HG03442 (cell line): ENCODE data around the gene SLC2A10.
A peak's percentile ranks its signal among the peaks of the same experiment; 100 is the strongest.

Source experiments
- ATAC-seq: cut with Tn5 transposase; IDR thresholded peaks from one replicate; pipeline ENCODE4 v1.9.1; 2021; ENCODE audit warnings: mild to moderate bottlenecking, moderate library complexity; ENCODE audit not compliant: unreplicated experiment

Gene SLC2A10

DNA sequence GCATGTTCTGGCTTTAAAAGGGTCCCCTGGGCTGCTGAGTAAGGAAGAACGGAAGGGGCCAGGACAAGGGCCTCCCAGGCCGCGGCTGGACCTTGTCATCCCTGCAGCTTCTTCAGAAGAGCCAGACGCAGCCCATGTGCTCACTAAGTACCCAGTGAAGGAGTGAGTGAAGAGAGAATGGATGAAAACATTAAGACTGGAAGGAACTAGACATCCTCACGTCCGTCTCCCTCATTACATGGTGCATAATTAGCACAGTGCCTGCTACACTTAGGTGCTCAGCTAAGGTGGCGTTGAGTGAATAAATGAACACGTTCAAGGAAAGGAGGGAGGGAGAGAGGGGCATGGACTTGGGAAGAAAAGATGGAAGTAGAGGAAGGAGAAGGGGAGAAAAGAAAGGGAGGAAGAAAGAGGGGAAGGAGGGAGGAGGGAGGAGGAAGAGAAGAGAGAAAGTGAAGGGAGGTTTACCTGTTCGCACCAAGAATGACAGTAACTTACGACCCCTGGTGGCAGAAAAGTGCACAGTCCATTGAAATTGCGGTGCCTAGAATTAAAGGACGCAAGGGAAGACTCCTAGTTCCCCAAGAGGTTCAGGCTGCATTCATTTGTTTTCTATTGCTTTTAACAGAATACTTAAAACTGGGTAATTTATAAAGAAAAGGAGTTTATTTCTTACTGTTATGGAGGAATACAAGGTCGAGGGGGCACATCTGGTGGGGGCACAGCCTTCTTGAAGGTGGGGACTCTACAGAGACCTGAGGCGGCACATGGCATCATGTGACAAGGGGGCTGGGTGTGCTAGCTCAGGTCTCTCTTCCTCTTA lies 28.2 kb upstream of the SLC2A10 start:
- ATAC-seq, result no peak

GRCh38 chr20:46682063-46682821 lies 27.2 kb upstream of the SLC2A10 start:
- ATAC-seq, result no peak

DNA sequence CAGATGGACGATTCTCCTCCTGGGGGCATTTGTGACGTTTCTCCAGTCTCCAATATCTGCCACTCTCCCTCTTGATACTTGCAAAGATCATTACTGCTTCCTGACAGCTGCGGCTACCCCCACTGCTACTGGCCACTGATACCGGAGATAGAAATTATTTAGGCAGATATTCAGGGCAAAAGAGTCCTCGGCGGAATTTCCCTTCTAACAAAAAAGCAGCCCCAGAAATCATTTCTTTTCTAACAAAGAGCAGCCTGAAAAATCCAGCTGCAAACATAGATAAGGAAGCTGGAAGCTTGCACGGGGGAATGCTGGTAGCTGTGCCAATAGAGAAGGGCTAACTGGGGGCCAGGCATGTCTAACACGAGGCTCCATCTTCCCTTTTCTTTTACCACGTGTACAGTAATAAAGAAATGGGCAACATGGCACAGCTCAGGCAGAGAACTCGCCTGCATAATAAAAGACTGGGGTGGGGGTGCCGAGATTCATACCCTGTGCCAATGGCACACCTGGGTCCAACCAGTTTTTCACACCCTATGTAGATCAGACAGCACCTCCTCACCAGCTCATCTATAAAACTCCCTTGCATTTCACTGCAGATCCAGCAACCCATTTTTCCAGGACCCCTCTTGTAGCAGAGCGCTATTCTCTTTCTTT lies 26.3 kb upstream of the SLC2A10 start:
- no peak for ATAC-seq

GRCh38 chr20:46683668-46683938 lies 25.8 kb upstream of the SLC2A10 start:
- no peak for ATAC-seq

DNA sequence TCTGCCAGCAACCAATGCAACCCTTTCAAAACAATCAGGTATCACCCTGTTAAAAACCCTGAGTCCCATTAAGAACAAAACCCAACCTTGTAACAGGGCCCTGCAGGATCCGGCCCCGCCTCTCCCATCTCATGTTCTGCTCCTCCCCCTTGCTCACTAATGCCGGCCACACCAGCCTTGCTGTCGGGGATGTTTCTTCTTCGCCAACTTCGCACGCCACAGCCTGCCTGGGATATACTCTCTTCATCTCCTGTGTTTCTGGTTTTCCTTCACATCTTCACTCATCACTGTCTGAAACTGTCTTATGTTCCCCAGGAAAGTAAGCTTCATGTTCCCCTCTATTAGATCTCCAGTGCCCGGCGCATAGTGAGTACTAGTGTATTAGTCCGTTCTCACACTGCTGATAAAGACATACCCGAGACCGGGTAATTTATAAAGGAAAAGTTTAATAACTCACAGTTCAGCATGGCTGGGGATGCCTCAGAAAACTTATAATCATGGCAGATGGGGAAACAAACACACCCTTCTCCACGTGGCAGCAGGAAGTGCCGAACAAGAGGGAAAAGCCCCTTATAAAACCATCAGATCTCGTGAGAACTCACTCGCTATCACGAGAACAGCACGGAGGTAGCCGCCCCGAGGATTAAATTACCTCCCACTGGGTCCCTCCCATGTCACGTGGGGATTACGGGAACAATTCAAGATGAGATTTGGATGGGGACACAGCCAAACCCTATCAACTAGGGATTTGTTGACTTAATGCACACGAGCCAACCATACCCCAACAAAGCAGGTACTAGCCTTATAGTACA lies 25.3 kb upstream of the SLC2A10 start:
- no peak for ATAC-seq

- ATAC-seq, result no peak
Observed at GRCh38 chr20:46688151-46689081, 21.0 kb upstream of the SLC2A10 start.

- ATAC-seq, result peak; percentile 95
Observed at GRCh38 chr20:46689082-46689753, 20.2 kb upstream of the SLC2A10 start, which contains the start of gene TP53RK. Gene TP53RK, minus strand, starts transcription at chr20:46689444. Its CDS starts 30 bp downstream, at chr20:46689414.

DNA sequence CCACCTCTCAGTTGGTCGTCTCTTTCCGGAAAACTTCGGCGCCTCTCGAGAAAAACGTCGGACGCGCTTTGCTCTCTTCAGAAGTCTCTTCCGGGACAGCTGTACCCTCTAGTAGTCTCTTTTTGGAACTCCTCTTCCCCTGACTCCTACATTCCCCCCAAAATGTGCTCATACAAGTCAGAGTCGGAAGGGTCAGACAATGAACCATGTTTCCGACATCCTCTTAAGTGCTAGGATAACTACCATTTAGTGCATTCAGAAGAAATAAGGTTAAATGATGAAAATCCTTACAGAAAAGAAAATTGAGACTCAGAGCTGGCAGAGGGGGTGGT lies 19.7 kb upstream of the SLC2A10 start:
- ATAC-seq, result no peak

GRCh38 chr20:46690219-46691106 lies 19.0 kb upstream of the SLC2A10 start:
- ATAC-seq, result no peak

GRCh38 chr20:46691196-46691595 lies 18.3 kb upstream of the SLC2A10 start:
- no peak for ATAC-seq

GRCh38 chr20:46694484-46694883 lies 15.0 kb upstream of the SLC2A10 start:
- no peak for ATAC-seq

DNA sequence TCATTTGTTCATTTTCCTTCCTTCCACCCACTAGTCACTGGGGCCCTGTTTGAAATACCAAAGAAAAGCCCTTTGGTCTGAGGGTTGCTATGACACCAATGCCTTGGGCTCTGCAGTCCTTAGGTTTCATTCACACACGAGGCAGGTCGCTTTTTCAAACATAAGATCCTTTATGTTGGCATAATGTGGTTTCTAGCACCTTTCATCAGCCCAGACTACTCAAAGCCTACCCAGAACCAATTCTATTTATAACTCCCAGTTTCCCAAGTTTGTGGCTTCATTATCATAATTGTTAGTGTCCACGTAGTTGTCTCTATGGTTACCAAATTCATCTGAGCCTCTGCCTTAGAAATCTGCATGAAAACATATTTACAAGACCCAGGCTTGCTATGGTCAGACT lies 13.6 kb upstream of the SLC2A10 start:
- ATAC-seq, result no peak

- ATAC-seq, result no peak
Observed at GRCh38 chr20:46696791-46697279, 12.6 kb upstream of the SLC2A10 start.

DNA sequence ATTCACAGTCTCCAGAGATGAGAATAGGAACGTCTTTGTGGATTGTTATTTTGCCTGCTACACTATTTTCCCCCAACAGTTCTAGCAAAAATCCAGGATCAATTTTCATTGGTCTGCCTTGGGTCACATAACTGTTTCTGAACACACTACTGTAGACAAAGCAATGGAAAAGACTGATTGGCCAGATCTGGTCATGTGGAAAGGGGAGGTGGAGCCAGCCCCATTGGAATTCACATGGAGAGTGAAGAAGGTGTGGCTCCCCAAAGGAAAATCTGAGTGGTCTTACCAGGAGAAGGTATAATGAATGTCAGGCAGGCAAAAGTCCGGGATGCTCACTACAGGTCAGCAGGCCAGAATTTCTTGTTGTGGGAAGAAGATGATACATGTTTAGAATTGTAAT lies 10.7 kb upstream of the SLC2A10 start:
- ATAC-seq, result no peak

DNA sequence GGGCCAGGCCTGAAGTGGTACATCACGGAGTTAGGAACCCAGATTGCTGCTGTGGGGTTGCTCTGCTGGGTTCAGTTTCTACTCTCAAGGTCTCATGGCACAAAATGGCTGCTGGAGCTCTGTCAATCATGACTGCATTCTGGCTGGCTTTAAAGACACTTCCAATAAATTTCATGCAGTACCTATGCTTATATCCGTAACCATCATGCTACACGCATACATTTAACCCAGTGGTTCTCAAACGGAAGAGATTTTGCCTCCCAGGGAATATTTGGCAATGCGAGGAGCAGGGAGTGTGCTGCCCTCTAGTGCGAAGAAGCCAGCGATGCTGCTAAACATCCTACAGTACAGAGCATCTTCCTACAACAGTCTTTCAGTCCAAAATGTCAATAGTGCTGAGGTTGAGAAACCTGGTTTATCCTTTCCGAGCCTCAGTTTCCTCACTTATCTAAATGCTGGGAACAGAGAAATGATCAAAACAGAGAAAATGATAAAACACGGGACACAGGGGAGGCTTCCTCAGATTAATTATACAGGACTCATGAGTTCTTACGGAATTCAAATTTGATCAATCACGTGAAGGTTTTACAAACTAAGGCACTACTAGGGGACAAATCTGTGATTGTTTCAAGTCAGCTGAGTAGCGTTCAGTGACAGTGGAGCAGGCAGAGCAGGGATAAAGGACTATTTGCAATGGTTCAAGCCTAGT lies 9.6 kb upstream of the SLC2A10 start:
- ATAC-seq, result no peak

GRCh38 chr20:46700481-46700880 lies 9.0 kb upstream of the SLC2A10 start:
- ATAC-seq, result no peak

- ATAC-seq, result no peak
Observed at GRCh38 chr20:46701057-46701456, 8.4 kb upstream of the SLC2A10 start.

DNA sequence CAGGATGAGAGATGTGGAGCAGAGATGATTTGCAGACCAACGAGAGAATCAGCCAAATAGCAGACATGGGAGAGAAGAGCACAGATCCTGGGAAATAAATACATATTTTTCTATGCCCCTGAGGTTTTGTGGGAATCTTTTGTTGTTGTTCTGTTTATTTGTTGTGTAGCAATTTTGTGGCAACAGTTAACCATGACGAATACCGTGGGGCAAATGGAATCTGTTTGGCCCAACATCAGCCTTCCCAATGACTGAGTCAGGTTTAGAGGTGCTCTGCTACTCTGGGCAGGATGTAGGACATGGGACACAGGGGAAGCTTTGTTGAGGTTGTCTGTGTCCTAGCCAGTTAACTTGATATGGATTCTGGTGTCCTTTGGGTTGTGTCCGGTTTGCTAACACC lies 7.9 kb upstream of the SLC2A10 start:
- ATAC-seq, result no peak
